NB4 (cell line): ENCODE data around the gene PRKCE.

Experiments
- DNase-seq: peaks from one replicate; pipeline ENCODE4 v3.0.0; 2010; ENCODE audit warnings: low read depth
- H3K4me3 ChIP-seq: one replicate; pipeline ENCODE4 v1.5.1; 2011; ENCODE audit warnings: mild to moderate bottlenecking, low read depth, low read length, moderate library complexity
- CTCF ChIP-seq: IDR thresholded peaks from one replicate; pipeline ENCODE4 v1.5.1; 2012; ENCODE audit warnings: low read depth, low read length
- MAX ChIP-seq: IDR thresholded peaks from 2 replicates; pipeline ENCODE4 v1.6.1; 2011; ENCODE audit warnings: low read depth, low read length
- MYC ChIP-seq: IDR thresholded peaks from 2 replicates; pipeline ENCODE4 v1.6.1; 2011; ENCODE audit warnings: low read depth, low read length
- POLR2A ChIP-seq: IDR thresholded peaks from 2 replicates; pipeline ENCODE4 v1.6.1; 2011; ENCODE audit warnings: mild to moderate bottlenecking; ENCODE audit not compliant: insufficient read length; ENCODE audit errors: extremely low read depth

The PRKCE gene

GRCh38 chr2:46120792-46121555, 469.5 kb downstream of the PRKCE start:
- DNase-seq = no peak

GRCh38 chr2:46122318-46122976, 471.0 kb downstream of the PRKCE start:
- TF ChIP-seq POLR2A (no peak), CTCF (no peak), MYC (no peak), MAX (no peak)
- no peak overlapping the region for H3K4me3 ChIP-seq
- DNase-seq = no peak

More at GRCh38 chr2:46120792-46121555, 469.5 kb downstream of the PRKCE start:
- H3K4me3 ChIP-seq = no peak overlapping the region
- no peak for TF ChIP-seq MAX
- TF ChIP-seq MYC = no peak
- TF ChIP-seq POLR2A = no peak
- no peak for TF ChIP-seq CTCF

GRCh38 chr2:46123013-46123412, 471.5 kb downstream of the PRKCE start:
- no peak for DNase-seq
- TF ChIP-seq POLR2A (no peak), MAX (no peak), CTCF (no peak), MYC (no peak)
- no peak overlapping the region for H3K4me3 ChIP-seq

- DNase-seq = no peak
- TF ChIP-seq MAX (no peak), POLR2A (no peak), MYC (no peak), CTCF (no peak)
- H3K4me3 ChIP-seq = no peak overlapping the region
These were observed 474.3 kb downstream of the PRKCE start for GRCh38 chr2:46125798-46126197.

GRCh38 chr2:46126571-46126970, 475.1 kb downstream of the PRKCE start:
- TF ChIP-seq CTCF (no peak), MAX (no peak), MYC (no peak), POLR2A (no peak)

GRCh38 chr2:46127176-46127575, 475.7 kb downstream of the PRKCE start:
- no peak for DNase-seq
- TF ChIP-seq MYC (no peak), CTCF (no peak), MAX (no peak), POLR2A (no peak)
- H3K4me3 ChIP-seq = no peak overlapping the region

More at GRCh38 chr2:46126571-46126970, 475.1 kb downstream of the PRKCE start:
- H3K4me3 ChIP-seq = no peak overlapping the region
- no peak for DNase-seq
